Occipital lobe (tissue), 2 donors: ENCODE measurements around the gene LGALS1. TPM values are rescaled to one million over a fixed set of nuclear protein-coding genes. Genes with fewer than 3 reads are reported as not detected.

Experiments
- DNase-seq: peaks from one replicate; lab custom pipeline; 2025; lab: John Stamatoyannopoulos, UW
- total RNA-seq: library from RNA; depleted of rRNA; stranded (reverse); fragments of >200 nt; gene quantifications from one replicate; pipeline ENCODE4 v1.2.3, GENCODE V29; 2014

Gene LGALS1
- total RNA-seq, 1 donor from 2014 or later, result 119 TPM

DNA sequence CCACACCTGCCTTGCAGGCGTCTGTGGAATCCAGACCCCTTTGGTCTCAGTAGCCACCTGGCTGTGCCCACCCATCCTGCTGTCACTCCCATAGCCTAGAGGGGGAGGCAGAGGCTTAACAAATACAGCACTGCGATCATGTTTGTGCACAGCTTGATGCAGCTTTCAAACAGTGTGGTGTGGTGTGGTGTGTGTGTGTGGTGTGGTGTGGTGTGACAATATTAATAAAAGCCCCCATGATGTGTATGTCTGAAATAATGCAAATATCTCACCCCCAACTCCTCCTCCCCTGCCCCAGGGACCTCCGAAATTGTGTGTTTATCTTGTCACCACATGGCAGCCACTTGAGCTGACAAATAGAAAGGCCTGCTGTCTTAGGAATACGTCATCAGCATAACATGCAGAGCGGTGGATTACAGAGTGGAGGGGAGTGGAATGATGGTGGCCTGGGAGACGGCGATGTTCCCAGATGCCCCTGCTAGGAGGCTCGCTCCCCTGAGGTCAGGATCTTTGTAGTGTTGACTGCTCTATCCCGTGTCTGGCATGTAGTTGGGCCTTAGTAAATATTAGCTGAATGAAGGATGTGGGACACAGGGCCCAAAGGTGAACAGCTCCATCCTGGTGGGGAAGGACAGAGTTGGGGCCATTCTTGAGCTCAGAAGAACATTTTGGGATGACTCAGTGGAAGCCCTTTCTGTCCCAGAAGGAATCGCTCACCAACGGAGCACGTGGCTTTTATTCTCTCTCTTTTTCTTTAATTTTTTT, 14.1 kb upstream of the LGALS1 start:
- DNase-seq, result no peak

DNA sequence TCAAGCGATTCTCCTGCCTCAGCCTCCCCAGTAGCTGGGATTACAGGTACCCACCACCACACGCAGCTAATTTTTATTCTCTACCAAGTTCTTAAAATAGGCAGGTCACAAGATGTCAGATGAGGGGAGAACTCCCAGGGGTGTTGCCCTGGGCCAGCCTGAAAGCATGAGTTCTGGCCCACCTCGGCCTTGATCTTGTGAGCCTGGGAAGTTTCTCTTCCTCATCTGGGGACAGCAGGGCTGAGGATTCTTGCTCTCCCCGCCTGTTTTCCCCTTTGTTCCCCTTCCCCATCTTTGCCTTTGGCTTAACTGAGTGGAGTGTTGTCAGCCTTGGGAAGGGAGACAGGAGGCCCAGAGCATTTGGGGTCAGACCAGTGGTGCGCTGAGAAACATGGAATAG, 13.4 kb upstream of the LGALS1 start:
- no peak for DNase-seq

DNA sequence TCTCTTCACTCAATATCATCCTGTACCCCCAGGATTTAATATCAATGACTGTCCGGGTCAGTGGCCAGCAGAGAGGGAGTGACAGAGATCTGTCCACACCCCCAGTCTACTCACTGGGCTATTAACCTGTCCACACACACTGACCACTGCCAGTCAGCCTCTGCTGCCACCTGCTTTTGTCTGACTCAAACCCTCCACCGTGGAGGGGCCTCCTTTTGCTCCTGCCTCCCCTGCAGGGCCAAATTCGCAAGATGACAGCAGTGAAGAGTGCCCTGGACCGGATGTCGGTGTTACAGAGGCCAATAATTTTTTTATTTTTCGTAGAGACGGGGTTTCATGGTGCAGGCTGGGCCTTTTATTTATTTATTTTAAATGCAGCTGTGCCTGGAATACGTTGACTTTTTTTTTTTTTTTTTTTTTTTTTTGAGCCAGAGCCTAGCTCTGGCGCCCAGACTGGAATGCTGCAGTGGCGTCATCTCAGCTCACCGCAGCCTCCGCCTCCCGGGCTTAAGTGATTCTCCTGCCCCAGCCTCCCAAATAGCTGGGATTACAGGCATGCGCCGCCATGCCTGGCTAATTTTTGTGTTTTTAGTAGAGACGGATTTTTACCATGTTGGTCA, 11.8 kb upstream of the LGALS1 start:
- DNase-seq, result no peak

DNA sequence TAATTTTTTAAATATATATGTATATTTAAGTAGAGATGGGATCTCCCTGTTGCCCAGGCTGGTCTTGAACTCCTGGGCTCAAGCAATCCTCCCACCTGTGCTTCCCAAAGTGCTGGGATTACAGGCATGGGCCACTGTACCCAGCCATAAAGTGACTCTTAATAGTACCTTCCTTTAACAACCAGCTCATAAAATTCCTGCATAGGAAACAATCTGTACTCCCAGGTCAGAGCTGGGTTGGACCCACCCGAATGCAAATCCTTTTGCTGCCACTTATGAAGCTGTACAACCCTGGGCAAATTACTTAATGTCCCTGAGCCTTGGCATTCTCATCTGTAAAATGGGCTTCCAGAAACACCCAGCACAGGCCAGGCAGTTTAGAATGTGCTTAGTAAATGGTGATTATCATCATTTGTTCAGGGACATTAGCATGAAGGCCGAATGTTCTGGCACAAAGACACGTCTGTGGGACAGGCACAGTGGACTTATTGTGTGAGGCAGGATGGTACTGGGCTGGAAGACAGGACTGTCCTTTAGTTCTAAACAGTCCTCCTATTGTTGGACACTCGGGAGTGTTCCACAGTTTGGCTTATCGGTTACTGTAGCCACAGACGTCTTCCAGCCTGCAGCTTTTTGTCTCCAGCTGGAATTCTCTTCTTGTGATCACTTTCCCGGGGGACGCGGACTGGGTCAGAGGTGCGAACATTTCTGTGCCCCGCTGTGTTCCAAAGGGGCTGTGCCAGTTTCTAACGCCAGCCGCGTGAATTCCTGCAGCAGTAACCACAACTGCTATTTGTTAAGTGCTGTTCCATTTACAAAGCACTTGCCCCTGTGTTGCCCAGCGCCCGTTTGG, 11.0 kb upstream of the LGALS1 start:
- peak; percentile 63 for DNase-seq

DNA sequence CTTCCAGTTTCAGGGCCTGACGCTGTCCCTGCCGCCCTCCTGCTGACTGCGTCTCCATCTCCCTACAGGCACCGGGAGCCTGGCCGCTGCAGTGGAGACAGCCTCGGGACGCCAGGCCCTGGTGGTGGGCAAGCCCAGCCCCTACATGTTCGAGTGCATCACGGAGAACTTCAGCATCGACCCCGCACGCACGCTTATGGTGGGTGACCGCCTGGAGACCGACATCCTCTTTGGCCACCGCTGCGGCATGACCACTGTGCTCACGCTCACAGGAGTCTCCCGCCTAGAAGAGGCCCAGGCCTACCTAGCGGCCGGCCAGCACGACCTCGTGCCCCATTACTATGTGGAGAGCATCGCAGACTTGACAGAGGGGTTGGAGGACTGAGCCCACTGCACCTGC, 9.9 kb upstream of the LGALS1 start:
- no peak for DNase-seq

DNA sequence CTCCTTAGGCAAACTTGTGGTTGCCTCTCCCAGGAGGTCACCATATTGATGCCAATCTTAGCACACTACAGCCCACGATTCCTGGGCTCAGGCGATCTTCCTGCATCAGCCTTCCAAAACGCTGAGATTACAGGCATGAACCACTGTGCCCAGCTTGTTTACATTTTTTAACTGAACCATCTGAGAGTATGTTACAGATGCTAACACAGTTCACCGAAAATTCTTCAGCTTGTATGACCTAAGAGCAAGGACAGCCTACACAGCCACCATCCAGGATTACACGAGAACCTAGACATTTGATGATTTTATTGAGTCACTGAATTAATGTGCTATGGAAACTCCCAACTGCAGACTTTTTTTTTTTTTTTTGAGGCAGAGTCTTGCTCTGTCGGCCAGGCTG, 5.8 kb upstream of the LGALS1 start:
- DNase-seq, result no peak

DNA sequence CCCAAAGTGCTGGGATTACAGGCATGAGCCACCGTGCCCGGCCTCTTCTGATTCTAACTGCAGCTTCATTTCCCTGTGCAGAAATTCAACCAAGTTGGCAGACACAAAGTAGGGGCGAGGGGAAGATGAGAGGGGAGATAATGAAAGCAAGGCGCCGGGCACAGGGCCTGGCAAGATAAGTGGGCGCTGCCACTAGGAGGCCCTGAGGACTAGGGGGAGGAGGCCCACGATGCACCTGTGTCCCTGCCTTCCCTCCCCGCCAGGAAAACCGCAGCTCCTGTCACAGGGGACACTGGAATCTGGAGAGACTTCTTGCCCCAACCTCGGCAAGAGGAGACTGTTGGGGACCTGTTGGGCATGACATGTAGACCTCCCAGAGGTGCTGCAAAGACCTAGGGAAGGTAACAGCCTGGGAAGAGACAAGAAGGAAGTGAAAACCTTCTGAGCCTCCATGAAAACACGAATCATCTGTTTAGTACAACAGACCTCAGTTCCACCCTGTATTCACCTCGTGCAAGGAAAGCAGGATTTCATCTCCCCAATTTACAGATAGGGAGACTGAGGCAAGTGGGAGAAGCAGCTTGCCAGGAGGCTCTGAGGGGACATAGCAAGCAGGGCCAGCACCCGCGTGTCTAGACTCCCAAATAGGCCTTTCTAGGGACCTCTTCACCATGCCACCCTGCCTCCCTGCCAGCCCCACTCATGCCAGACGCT, 3.1 kb upstream of the LGALS1 start:
- no peak for DNase-seq

DNA sequence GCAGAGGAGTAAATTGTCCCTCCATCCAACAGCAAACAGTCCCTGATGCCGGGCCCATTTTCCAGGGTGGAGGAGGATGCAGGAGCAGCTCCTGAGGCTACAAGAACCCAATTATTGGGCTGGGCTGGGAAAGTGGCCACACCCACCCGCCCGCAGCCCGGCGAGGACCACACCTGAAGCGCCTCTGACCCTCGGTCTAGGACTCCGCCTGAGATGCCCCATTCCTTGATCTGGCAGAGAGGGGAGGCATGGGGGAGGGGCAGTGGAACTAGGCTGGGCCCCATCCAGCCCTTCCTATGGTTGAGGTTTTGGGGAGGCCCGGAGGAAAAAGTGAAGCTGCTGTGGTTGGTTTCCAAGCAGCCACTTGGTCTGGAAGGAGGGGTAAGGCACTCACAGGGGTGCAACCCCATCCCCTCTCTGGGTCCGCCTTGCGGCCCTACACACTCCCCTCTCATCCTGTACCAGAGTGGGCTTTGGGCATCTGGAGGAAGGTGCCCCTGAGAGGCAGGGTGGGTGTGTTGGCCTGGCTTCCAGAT, 2.4 kb upstream of the LGALS1 start:
- DNase-seq, result no peak

DNA sequence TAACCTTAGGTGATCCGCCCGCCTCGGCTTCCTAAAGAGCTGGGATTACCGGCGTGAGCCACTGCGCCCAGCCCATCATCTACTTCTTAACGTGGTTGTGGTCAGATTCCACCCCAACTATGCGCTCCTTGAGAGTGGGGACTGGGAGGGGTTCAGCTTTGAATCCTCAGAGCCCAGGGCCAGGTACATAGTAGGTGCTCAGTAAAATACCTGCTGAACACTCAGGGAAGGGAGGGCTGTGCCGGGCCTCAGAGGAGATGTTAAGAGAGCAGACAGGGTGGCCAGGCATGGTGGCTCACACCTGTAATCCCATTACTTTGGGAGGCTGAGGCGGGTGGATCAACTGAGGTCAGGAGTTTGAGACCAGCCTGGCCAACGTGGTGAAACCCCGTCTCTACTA, 1.2 kb upstream of the LGALS1 start:
- no peak for DNase-seq

DNA sequence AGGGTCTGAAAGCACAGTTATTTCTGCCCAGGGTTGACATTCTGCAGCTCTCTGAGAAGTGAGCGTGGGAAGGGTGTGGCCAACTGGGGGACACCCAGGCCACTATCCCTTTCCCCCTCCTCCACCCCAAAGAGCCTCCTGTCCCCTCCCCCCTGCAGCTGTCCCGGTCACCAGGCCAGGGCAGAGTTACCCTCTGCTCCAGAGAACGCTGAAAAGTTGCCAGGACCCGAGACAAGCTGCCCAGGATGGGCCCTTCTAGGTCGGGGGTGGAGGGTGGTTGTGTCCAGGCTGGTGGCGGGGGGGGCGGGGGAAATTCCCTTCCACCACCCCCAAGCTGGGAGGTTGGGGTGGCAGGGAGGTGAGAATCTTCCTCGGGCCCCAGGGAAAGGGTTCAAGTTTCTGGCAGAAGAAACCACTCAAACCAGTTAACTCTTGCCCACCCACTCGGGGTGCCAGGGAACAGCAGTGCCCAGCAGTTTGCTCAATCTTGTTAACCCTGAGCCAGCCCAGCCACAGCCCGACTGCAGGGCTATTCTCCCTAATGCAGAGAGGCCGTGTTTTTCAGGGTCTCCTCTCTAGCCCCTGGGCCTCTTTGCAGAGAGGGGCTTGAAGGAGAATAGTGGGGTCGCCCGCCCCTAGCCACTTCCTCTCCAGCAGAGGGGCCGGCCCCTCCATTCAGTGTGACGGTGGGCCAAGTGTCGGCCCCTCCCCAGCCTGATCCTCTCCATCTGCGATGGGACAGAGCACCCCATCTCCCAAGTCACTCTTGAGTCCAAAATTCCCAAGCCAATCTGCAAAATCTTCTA, 697 bp downstream of the LGALS1 start:
- no peak for DNase-seq

DNA sequence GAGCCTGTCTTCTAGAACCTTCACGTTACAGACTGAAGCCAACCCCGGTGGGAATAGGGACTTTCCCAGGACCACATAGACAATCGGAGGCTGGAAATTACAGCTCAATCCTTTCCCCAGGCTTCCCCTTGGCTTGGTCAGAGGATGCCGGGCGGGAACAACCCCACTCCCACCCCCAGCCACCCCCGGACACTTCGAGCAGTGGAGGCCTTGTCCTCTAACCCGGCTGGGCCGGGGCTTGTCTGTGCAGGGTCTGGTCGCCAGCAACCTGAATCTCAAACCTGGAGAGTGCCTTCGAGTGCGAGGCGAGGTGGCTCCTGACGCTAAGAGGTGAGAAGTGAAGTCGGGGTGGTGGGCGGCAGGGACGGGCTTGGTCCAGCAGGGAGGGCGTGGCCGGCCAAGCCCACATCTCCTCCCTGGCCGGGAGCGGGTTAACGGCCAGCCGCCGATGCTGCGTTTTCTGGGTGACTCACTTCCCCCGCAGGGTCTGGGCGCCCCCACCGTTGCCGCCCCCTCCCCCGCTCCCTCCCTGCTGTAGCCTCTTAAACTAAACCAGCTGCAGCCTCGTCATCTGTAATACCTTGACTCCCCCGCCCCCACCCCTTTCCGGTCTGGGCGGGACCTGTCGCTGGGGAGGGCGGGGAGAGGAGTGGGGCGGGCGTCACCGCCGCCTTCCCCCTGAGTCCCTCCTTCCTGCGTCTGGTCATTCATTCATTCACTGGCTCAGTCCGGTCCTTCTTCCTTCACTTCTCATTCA, 1.5 kb downstream of the LGALS1 start:
- peak; percentile 56 for DNase-seq

DNA sequence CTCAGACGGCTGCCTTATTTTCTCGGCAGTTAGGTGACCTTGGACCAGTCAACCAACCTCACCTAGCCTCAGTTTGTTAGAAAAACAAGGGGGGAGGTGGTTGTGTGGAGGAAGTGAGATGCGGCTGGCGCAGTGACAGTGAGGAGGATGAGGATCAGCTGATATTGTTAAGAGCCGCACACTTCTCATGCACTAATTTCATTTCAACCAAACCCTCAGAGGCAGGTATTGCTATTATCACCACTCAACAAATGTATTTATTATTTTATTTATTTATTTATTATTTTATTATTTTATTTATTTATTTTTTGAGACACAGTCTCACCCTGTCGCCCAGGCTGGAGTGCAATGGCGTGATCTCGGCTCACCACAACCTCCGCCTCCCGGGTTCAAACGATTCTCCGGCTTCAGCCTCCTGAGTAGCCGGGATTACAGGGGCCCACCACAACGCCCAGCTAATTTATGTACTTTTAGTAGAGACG, 2.1 kb downstream of the LGALS1 start:
- no peak for DNase-seq

DNA sequence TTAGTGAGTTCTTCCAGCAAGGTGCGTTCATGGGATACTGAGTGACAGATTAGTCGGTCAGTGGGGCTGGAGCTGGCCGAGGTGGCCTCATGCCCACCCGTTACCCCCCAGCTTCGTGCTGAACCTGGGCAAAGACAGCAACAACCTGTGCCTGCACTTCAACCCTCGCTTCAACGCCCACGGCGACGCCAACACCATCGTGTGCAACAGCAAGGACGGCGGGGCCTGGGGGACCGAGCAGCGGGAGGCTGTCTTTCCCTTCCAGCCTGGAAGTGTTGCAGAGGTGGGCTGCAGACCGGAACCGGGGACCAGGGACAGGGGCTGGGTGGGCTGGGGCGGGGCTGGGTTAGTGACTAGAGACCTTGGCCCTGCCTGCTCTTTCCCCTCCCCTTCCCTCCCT, 2.9 kb downstream of the LGALS1 start:
- no peak for DNase-seq

DNA sequence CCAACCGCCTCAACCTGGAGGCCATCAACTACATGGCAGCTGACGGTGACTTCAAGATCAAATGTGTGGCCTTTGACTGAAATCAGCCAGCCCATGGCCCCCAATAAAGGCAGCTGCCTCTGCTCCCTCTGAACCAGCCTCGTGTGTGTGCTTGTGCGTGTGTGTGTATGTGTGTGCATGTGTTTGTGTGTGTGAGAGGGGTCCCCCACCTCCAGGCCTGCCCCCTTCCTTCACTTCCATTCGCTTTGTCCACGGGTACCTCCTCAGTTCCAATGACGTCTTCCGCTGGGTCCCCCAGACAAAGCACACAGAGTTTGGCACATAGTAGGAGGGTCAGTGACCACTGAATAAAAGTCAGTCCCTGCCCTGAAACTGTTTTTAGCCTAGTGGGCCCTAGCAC, 4.2 kb downstream of the LGALS1 start:
- no peak for DNase-seq

DNA sequence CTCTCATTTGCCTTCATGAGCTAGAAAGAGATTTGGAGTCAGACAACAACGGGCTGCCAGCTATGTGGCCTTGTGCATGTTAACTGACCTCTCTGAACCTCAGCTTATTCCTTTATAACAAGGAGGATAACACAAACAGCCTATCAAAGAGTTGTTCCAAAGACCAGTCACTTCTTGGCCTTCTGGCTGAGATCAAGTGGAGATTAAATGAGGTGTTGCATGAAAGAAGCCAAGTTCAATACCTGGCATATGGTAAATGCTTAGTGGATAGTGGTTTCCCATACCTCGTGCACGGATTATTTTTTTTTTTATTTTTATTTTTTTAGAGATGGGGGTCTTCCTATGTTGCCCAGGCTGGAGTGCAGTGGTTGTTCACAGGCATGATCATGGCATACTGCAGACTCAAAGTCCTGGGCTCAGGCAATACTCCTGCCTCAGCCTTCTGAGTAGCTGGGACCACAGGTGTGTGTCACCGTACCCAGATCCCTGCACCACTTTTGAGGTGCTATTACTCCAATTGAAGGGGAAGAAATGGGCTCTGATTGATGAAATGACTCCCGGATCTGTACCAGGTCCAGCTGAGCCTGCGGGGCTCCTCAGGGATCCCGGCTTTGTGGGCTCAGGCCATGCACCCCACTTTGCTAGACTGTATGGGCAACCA, 4.9 kb downstream of the LGALS1 start:
- no peak for DNase-seq

DNA sequence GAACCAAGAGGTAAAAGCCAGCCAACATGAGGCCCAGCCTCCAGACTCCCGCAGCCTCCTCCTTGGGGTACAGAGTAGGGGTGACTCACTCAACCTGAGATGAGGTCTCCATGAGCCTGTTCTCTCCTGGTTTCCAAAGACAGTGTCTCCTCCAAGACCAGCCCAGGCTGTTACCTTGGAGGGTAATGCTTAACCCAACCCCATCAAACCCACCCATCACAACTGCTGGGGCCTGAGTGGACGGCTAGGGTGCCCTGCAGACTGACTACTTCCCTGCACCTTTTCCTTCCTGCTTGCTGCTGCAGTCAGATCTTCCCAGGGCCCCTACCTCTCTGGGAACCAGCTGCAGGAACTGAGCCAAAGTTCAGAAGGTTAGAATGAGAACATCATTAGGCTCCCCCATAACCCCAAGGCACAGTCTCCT, 5.6 kb downstream of the LGALS1 start:
- no peak for DNase-seq

DNA sequence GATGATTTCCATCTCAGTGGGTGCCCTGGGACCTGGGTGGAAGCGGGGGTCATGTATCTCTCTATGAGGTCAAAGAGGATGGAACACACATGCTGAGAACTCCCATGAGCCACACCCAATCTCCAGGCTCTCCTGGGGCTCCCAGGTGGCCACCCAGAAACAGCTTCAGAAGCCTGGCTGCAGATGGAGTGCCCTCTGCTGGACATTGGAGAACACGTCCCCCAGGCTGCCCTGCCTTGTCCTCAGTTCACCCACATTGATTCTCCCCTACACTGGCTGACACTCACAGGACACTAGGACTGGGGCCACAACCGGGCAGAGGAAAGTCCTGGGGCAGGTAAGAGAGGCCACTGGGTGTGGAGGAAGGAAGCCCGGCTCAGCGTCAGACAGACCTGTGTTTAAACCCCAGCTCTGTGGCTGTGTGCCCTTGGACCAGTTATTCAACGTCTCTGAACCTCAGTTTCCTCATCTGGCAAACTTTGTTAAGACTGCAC, 6.2 kb downstream of the LGALS1 start:
- DNase-seq, result no peak

DNA sequence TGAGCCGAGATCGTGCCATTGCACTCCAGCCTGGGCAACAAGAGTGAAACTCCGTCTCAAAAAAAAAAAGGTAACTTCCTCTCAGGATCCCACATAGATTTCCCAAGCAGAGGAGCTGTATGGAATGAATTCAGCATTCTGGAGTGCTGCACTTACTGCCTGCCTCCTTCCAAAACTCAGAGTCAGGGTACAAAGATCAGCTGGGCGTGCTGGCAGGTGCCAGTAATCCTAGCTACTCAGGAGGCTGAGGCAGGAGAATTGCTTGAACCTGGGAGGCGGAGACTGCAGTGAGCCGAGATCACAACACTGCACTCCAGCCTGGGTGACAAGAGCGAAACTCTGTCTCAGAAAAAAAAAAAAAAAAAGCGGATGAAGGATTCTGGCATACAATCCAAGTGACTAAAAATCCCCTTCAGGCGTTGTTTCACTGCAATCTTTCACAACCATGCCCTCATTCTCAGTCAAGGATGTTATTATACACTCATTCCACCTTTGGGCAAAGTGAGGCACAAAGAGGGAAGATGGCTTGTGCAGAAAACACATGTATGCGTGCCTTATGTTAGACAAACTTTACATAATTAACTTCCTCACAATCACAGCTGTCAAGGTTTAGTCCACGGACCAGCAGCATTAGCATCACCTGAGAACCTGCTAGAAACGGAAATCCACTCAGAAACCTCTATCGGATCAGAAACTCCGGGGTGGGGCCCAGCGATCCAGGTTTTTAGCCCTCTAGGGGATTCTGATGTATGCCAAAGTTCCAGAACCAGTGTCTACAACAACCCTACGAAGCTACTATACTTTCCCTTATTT, 9.6 kb downstream of the LGALS1 start:
- DNase-seq, result no peak
